HG03342 (cell line): ENCODE results near the gene RNASE4.
"Not testable (repeated sequence)": the region's sequence is repeated elsewhere in the genome, so short reads cannot be mapped to it uniquely, and the experiment has no call there.

Experiments used
- ATAC-seq: cut with Tn5 transposase; IDR thresholded peaks from one replicate; pipeline ENCODE4 v1.9.1; 2021; ENCODE audit warnings: mild to moderate bottlenecking, moderate library complexity; ENCODE audit not compliant: unreplicated experiment

The RNASE4 gene

GRCh38 chr14:20683891-20684661 lies at the start of gene RNASE4:
RNASE4 (plus strand) TSS chr14:20684560; CDS start chr14:20699372, 14,812 bp downstream.
- peak; percentile 23 for ATAC-seq

GRCh38 chr14:20641591-20641990 lies 42.8 kb upstream of the RNASE4 start, which contains the start of gene OR6S1:
OR6S1 (minus strand) TSS chr14:20641691; CDS start chr14:20641691, 0 bp downstream.
- no peak for ATAC-seq

- no peak for ATAC-seq
These were observed 42.2 kb upstream of the RNASE4 start for GRCh38 chr14:20642182-20642581.

GRCh38 chr14:20642755-20643154 lies 41.6 kb upstream of the RNASE4 start:
- not testable (repeated sequence) for ATAC-seq

GRCh38 chr14:20644520-20644919 lies 39.8 kb upstream of the RNASE4 start:
- no peak for ATAC-seq

- no peak for ATAC-seq
These were observed 38.9 kb upstream of the RNASE4 start for GRCh38 chr14:20645481-20645880.

GRCh38 chr14:20652996-20653975 lies 31.1 kb upstream of the RNASE4 start:
- ATAC-seq, result no peak

GRCh38 chr14:20655851-20656250 lies 28.5 kb upstream of the RNASE4 start:
- no peak for ATAC-seq

GRCh38 chr14:20656274-20656673 lies 28.1 kb upstream of the RNASE4 start:
- ATAC-seq, result no peak

GRCh38 chr14:20657216-20658211 lies 26.8 kb upstream of the RNASE4 start:
- ATAC-seq, result no peak

- ATAC-seq, result no peak
These were observed 26.1 kb upstream of the RNASE4 start for GRCh38 chr14:20658246-20658645.

GRCh38 chr14:20659336-20659735 lies 25.0 kb upstream of the RNASE4 start:
- ATAC-seq, result no peak

- ATAC-seq, result no peak
These were observed 24.5 kb upstream of the RNASE4 start for GRCh38 chr14:20659813-20660395.

- ATAC-seq, result no peak
These were observed 23.2 kb upstream of the RNASE4 start for GRCh38 chr14:20661197-20661596.

GRCh38 chr14:20662968-20663732 lies 21.2 kb upstream of the RNASE4 start:
- ATAC-seq, result peak; percentile 52

- not testable (repeated sequence) for ATAC-seq
These were observed 17.9 kb upstream of the RNASE4 start for GRCh38 chr14:20666400-20666961.

GRCh38 chr14:20667957-20668356 lies 16.4 kb upstream of the RNASE4 start:
- peak; percentile 75 for ATAC-seq

- ATAC-seq, result no peak
These were observed 15.4 kb upstream of the RNASE4 start for GRCh38 chr14:20668969-20669368.
